Fibroblast of skin of abdomen (primary cell): ENCODE measurements around the gene CTTNBP2NL. TPM values are rescaled to one million over a fixed set of nuclear protein-coding genes. Genes with fewer than 3 reads are reported as not detected.

Source experiments
- DNase-seq: peaks from one replicate; pipeline ENCODE4 v3.0.0-alpha.2; 2013
- polyA plus RNA-seq, 2 experiments: library from polyadenylated mRNA; unstranded; fragments of 120-200 nt; gene quantifications; one replicate each; pipeline ENCODE4 v1.2.1, GENCODE V29; 2013; ENCODE audit not compliant: insufficient read length in 2 of 2

Gene CTTNBP2NL
- polyA plus RNA-seq (2013, experiment 1 of 2; ENCODE audit: insufficient read length): 27.0 TPM
- polyA plus RNA-seq (2013, experiment 2 of 2; ENCODE audit: insufficient read length): 25.4 TPM

- DNase-seq: peak; percentile 97
These were observed at the start of gene CTTNBP2NL for GRCh38 chr1:112395821-112396652. Gene CTTNBP2NL, plus strand, starts transcription at chr1:112396214. Its CDS starts 19,952 bp downstream, at chr1:112416166.

GRCh38 chr1:112346801-112347350, 49.1 kb upstream of the CTTNBP2NL start:
- DNase-seq: no peak

DNA sequence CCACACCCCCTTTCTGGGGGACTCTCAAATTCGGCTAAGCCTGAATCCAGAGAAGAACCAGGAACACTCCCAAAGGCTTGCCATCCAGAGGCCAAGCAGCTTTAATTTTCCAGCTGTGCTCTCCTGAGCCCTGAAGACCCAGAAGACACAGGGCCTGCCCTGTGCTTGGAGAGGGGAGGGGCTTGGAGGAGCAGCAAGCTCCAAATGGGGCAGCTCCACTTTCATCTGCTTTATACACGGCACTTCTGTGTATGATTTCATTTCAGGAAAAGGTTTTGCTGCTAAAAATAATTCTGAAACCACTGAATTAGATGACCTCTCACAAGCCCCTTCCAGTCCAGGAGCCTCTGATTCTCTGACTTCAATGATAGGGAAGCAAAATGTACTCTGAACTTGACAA, 39.2 kb upstream of the CTTNBP2NL start:
- no peak for DNase-seq

DNA sequence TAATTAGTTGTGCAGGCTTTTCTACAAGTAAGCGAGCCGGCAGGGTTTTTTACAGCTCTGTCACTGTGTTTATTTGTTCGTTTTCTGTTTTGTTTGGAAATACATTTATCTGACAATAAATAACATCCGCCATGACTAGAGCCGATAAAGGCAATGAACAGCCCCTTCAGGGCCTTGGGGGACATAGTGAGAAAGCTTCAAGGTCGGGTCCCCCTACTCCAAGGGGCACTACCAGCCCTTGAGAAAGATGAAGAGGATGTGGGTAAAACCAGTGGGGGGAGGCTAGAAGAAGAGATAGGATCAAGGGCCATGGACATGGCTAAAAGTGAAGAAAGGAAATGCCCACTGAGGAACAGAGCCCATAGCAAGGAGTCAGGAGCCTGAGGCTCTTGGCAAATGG, 38.5 kb upstream of the CTTNBP2NL start:
- no peak for DNase-seq

- DNase-seq: no peak
These were observed 37.8 kb upstream of the CTTNBP2NL start for GRCh38 chr1:112358061-112358770.

DNA sequence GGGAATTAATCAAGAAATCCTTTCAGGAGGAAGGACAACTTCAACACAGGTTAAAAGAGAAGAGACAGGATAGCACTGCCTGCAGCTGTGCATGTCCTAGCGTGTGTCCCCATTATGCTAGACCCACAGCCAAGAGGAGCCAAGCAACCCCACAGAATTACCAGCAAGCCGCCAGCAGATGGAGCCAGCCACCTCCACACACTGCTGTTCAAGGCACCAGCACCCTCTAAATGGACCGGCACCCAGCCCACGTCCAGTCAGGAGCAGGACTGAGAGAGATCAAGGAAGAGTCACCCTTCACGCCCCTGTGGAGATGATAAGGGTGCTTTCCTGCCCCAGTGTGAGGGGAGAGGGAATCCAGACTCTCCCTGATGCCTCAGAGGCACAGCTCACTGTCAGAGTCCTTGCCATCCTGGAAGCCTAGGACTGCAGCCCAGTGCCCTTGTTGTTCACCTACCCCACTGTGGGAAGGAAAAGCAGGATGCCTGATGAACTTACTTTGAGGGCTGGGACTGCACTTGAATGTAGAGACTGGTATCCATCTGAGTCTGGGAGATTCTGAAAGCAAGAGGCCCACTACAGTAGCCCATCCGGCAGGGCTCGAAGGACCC, 37.1 kb upstream of the CTTNBP2NL start:
- DNase-seq: peak; percentile 41

DNA sequence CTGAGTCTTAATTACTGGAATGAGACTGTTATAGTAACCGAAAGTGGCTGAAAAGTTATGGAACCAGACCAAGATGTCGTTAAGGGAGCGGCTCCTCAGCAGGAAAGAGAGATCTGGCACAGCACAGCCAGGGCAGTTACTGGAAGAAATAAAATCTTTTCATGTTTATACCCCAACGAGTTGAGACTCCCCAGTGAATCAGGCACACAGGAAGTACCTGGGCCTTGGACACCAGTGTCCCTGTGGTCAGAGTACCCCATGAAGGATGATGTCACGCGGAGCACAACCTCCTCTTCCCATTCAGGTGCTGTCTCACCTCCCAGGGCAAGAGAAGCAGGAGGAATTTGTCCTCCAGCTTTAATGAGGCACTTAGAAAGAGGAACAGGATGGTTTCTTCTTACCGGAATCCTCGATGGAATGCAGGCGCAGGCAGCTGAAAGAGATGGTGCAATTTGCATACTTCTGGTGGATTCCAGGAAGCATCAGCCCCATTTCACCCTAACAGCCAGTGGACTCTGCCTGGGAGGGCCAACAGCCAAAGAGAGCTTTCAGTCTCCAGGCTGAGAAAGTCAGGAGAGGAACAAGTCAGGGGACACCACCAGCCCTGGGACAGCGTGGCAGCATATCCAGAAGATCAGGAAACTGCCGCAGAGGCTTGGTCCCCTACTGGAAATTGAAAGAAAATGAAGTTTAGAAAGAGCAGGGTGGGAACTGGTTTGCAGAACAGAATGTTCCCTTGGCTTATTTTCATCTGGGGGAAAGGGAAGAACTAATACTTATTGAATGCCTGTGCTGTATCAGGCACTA, 35.9 kb upstream of the CTTNBP2NL start:
- DNase-seq: peak; percentile 87

DNA sequence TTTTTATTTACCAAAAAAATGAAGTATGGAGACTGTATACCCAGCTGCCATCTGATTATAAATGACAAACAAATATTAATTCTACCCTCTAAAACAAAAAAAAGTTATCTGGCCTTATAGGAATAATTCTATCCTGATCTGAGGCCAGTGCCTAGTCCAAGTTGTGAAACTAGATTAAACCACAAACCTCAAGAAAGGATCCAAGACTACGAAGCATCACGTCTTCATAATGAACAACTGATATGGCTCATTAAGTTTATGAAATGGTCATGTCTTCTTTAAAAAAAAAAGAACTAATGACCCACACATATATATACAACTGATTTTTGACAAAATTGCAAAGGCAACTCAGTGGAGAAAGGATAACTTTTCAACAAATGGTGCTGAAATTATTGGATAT, 32.4 kb upstream of the CTTNBP2NL start:
- no peak for DNase-seq

- DNase-seq: no peak
These were observed 27.8 kb upstream of the CTTNBP2NL start for GRCh38 chr1:112368198-112368597.

DNA sequence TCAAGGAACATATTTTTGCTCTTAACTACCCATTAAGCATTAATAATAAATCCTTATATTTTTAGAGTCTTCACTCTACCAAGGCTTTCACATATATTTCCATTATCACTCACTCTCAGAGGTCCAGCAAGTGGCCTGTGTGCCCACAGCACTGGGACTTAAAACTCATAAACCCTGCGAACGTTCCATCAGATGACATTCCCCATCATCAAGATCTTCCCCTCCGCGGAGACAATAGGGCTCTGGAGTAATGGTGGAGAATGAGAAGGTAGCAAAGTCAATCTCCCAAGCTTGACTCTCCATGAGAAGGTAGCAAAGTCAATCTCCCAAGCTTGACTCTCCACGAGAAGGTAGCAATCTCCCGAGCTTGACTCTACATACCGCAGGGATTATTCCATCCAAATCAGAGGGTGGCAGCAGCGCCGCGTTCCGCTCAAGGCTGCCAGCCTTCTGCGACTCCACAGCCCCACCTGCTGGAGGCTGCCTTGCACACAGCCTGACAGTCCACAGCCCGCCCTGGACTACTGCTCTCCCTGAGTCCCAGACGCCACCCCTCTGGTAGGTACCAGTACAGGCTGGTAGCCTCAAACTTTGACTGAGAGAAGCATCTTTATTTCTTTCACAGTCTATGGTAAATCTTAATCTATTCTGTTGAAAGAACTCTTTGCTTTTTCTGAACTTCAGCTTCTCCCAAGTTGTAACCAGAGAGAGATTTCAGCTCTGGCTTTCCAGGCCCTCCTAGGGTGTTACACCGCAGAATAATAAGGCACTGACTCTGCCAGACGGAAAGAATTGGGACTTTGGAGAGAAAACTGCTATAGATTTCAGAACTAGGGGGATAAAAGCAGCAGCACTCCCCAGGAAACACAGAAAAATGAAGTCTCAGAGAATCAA, 26.4 kb upstream of the CTTNBP2NL start:
- DNase-seq: peak; percentile 73

DNA sequence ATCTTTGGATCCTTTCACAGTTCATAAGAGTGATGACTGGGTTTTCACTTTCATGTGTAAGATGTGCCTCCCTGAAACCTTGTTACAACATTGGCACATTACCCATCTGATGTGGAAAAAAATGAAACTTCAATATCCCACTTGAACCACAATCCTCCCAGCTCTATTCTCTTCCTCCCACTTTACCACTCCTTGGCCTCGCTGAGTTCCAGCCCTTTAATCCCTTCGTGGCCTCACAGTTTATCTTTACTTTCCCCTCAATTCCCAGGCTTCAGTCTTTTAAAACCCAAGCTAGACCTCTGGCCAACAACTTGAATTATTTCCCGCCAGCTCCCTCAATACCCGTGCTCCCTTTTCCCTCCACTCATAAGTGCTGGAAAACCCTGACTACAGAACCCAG, 25.0 kb upstream of the CTTNBP2NL start:
- no peak for DNase-seq

GRCh38 chr1:112371775-112372174, 24.2 kb upstream of the CTTNBP2NL start:
- peak; percentile 17 for DNase-seq

- no peak for DNase-seq
These were observed 22.2 kb upstream of the CTTNBP2NL start for GRCh38 chr1:112373806-112374205.

DNA sequence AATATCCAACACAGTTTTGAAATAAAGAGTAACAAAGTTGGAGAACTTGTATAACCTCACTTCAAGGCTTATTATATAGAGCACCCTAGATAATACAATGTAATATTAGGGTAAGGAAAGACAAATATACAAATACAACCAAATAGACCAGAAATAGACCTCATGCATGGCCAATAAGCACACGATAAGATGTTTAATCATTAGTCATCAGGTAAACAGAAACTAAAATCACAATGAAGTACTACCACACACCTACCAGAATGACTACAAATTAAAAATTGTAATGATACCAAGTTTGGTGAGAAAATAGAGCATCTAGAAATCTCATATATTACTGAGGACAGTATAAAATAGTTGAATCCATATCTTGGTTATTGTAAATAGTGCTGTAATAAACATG, 20.3 kb upstream of the CTTNBP2NL start:
- no peak for DNase-seq

DNA sequence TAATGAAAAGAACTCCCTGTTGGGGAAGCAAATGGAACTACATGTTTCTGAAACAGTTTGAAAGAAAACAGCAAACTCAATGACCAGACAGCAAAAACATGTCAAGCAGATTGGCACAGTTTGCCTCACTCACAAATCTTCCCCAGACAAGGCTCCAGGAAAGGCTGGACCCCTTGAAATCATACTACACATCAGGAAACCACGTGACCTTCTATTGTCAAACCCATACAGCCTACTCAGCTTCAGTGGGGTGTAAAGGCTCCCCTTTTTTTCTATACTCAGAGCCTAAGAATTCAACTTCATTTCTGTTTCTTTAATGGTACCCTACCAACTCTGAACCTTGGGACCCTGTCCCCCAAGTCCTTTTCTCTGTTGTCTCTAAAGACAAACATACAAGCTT, 15.7 kb upstream of the CTTNBP2NL start:
- no peak for DNase-seq

DNA sequence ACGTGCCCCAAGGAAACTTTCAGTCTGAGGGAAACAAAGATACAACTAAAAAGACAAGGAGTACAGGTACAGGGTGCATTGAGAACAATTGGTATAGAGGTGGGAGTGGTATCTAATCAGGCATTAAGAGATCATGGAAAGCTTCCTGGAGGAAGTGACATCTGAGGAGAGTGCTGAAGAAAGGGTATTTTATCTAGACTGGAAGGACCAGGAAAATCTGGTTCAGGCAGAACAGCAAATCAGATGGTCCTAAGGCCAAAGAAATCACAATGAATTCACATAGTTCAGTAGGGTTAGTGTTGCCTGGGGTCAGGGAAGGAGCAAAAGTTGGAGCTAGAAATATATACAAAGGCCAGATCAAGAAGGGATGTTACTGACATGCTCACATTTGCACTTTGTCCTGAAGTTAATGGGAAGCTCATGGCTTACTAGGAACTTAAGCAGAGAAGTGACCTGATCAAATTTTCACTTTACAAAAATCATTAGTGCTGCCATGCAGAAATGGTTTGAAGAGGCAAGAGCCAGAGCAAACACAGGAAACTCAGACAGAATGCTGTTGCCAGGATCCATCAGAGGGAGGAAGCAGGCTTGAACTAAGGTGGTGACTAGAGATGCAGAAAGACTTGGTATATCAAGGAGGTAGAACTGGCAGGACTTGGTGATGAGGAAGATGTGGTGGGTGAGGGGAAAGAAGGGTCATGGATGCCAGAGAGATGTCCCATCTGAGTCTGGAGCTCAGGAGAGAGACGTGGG, 14.5 kb upstream of the CTTNBP2NL start:
- no peak for DNase-seq

- no peak for DNase-seq
These were observed 12.1 kb upstream of the CTTNBP2NL start for GRCh38 chr1:112383759-112384370.

GRCh38 chr1:112386024-112386723, 9.8 kb upstream of the CTTNBP2NL start:
- no peak for DNase-seq

DNA sequence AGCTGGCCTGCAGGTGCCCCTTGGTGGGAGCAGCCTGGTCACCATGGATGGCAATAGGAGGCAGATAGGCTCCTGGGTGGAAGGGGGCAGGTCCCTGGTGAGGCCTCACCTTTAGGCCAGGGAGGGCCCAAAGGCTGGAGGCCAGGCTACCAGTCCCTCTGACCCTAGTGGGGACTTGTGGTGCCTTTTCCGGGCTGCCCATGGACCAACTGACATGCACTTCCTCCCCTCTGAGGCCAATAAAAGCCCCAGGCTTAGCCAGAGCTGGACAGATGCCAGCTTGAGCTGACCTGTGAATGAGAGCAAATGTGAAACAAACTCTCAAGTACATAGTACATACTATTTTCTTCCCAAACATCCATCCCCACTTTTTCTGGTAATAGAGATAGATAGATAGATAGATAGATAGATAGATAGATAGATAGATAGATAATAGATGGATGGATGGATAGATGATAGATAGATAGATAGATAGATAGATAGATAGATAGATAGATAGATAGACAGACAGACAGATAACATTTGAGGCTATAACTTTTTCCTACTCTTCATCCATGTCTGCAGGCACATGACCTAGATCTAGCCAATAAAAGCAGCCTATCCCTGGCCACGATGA, 9.2 kb upstream of the CTTNBP2NL start:
- DNase-seq: no peak
